OCI-LY1 (cell line): ENCODE results near the gene MRPS6.

Experiments
- EZH2 ChIP-seq: fragments of 200-600 bp; sonication (generic), shearing (Covaris generic); IDR thresholded peaks from 2 replicates; pipeline ENCODE4 v1.8.0; 2017; ENCODE audit warnings: borderline replicate concordance, mixed run types, mild to moderate bottlenecking, antibody characterized with exemption, low read length, moderate library complexity, mixed read lengths
- TF ChIP-seq, protein P1 (sequence below): fragments of 200-600 bp; sonication (generic), shearing (Covaris generic); IDR thresholded peaks from 2 replicates; pipeline ENCODE4 v1.5.1; 2017; ENCODE audit warnings: mild to moderate bottlenecking, antibody characterized with exemption, low read length, moderate library complexity, mixed read lengths

DNA sequence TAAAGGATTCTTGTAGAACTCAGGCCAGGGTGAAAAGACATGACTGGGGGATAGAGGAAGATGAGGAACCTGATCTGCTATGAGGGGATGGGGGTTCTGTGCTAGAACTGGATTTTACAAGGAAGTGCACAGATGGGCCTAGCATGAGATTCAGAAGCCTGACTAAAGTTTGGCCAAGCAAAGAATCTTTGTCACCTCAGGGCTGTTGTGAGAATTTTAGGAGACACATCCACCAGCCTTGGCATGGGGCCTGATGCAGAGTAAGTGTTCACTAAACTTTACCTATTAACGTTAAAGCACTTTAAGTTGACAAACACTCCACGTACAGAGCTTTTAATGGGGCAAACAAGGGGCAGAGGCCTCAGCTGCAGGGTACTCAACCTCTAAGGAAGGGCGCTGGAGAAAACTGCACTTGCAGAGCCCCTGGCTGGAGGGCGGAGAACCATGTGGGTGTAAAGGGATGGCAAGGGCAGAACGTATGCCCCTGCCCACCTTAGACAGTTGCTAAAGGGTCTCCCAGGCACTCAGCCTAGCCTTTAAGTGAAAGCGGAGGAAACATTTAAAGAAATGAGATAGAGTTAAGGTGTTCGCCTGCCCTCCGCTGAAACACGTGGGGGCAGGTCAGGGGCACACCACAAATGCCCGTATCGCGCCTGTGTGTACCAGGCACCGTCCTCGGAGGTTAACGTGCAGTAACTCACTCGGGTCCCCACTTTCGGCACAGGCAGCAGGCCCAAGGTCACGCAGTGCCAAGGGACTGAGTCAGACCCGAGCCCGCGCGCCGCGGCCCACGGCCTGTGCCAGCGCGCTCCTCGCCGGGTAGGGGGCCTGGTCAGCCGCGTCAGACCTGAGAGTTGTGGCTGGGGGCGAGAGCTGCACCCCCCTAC, 990 bp upstream of the MRPS6 start:
- TF ChIP-seq, protein P1, sequence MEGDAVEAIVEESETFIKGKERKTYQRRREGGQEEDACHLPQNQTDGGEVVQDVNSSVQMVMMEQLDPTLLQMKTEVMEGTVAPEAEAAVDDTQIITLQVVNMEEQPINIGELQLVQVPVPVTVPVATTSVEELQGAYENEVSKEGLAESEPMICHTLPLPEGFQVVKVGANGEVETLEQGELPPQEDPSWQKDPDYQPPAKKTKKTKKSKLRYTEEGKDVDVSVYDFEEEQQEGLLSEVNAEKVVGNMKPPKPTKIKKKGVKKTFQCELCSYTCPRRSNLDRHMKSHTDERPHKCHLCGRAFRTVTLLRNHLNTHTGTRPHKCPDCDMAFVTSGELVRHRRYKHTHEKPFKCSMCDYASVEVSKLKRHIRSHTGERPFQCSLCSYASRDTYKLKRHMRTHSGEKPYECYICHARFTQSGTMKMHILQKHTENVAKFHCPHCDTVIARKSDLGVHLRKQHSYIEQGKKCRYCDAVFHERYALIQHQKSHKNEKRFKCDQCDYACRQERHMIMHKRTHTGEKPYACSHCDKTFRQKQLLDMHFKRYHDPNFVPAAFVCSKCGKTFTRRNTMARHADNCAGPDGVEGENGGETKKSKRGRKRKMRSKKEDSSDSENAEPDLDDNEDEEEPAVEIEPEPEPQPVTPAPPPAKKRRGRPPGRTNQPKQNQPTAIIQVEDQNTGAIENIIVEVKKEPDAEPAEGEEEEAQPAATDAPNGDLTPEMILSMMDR = no peak
- TF ChIP-seq EZH2 = no peak
